PC-9 (cell line): Measurements from ENCODE around the gene RGS6. TPM values are rescaled to one million over a fixed set of nuclear protein-coding genes. Genes with fewer than 3 reads are reported as not detected.

ENCODE experiments used
- BruUV-seq: library from RNA; stranded (reverse); fragments of 400-500 nt; replicated peaks from 2 replicates; lab custom pipeline; 2021; lab: Mats Ljungman, UMichigan
- CTCF ChIA-PET: fragments of 300-600 bp; sonication (Branson Sonifier 250); formaldehyde crosslinking; loops from one replicate; lab custom pipeline; 2022; ENCODE audit warnings: antibody characterized with exemption; lab: Charles Lee
- POLR2A ChIA-PET: fragments of 300-600 bp; sonication (Branson Sonifier 250); formaldehyde crosslinking; loops from one replicate; lab custom pipeline; 2022; ENCODE audit warnings: antibody characterized with exemption; ENCODE audit not compliant: unreplicated experiment; lab: Charles Lee
- DNase-seq, 2 experiments: peaks; one replicate each; pipeline versions ENCODE4 v3.0.0 to v3.0.0-alpha.2; 2015 to 2022; ENCODE audit warnings: mixed read lengths in 1 of 2
- H2AFZ ChIP-seq: fragments of 200-600 bp; sonication (generic); 2 replicates; pipeline ENCODE4 v1.8.1; 2017; ENCODE audit warnings: antibody characterized with exemption
- H3F3A ChIP-seq: fragments of 200-600 bp; sonication (generic); 2 replicates; pipeline ENCODE4 v1.8.1; 2017; ENCODE audit warnings: antibody characterized with exemption, mild to moderate bottlenecking, low read depth; ENCODE audit not compliant: insufficient read depth
- H3K27ac ChIP-seq: fragments of 200-600 bp; sonication (generic); 2 replicates; pipeline ENCODE4 v1.6.1; 2016; ENCODE audit warnings: mixed run types
- H3K27me3 ChIP-seq: fragments of 200-600 bp; sonication (generic); 2 replicates; pipeline ENCODE4 v1.6.1; 2016; ENCODE audit warnings: low read depth, mixed run types; ENCODE audit not compliant: insufficient read depth
- H3K36me3 ChIP-seq: fragments of 200-600 bp; sonication (generic); 2 replicates; pipeline ENCODE4 v1.6.1; 2016; ENCODE audit warnings: low read depth, mixed run types
- H3K4me1 ChIP-seq: fragments of 200-600 bp; sonication (generic); replicated peaks from 2 replicates; pipeline ENCODE4 v1.6.1; 2016; ENCODE audit warnings: mixed run types; ENCODE audit not compliant: insufficient read depth
- H3K4me2 ChIP-seq: fragments of 200-600 bp; sonication (generic); 2 replicates; pipeline ENCODE4 v1.6.1; 2017; ENCODE audit warnings: mixed run types
- H3K4me3 ChIP-seq: fragments of 200-600 bp; sonication (generic); 2 replicates; pipeline ENCODE4 v1.6.1; 2016; ENCODE audit warnings: mixed run types
- H3K79me2 ChIP-seq: fragments of 200-600 bp; sonication (generic); 2 replicates; pipeline ENCODE4 v1.6.1; 2017; ENCODE audit warnings: low read depth, mixed run types
- H3K9me2 ChIP-seq: fragments of 200-600 bp; sonication (generic); 2 replicates; pipeline ENCODE4 v1.8.1; 2017; ENCODE audit warnings: mild to moderate bottlenecking; ENCODE audit not compliant: insufficient read depth
- H3K9me3 ChIP-seq: fragments of 200-600 bp; sonication (generic); 2 replicates; pipeline ENCODE4 v1.8.1; 2016; ENCODE audit warnings: low read depth; ENCODE audit not compliant: insufficient read depth
- H4K20me1 ChIP-seq: fragments of 200-600 bp; sonication (generic); 2 replicates; pipeline ENCODE4 v1.8.1; 2017; ENCODE audit not compliant: insufficient read depth
- CTCF ChIP-seq: fragments of 200-600 bp; sonication (generic); conservative IDR thresholded peaks from 2 replicates; pipeline ENCODE4 v1.6.1; 2017; ENCODE audit warnings: mixed run types, antibody characterized with exemption, mild to moderate bottlenecking, moderate library complexity
- EZH2 ChIP-seq: fragments of 200-600 bp; sonication (generic); IDR thresholded peaks from 2 replicates; pipeline ENCODE4 v1.8.0; 2017; ENCODE audit warnings: antibody characterized with exemption, low read depth
- intact Hi-C: fragments of 100-400 bp; cut with micrococcal nuclease; formaldehyde crosslinking; loops from one replicate; pipeline ENCODE4 v1.10.0; 2022; ENCODE audit not compliant: unreplicated experiment
- total RNA-seq: library from RNA; stranded (reverse); gene quantifications from 2 replicates; pipeline ENCODE4 v1.2.3, GENCODE V29; 2021

Gene RGS6
- total RNA-seq, 1 experiment from 2014 or later: not detected

GRCh38 chr14:72597252-72598233 is 665.3 kb downstream of the RGS6 start:
- POLR2A ChIA-PET: no interaction called here

GRCh38 chr14:72598306-72598705 is 666.1 kb downstream of the RGS6 start:
- Histone ChIP-seq H3K4me3 (no peak overlapping the region), H3K4me1 (no peaks in the 10 kb centered on the region), H3K79me2 (no peaks in the 10 kb centered on the region), H3K9me2 (no peaks in the 10 kb centered on the region), H3K36me3 (no peaks in the 10 kb centered on the region), H2AFZ (no peak overlapping the region), H3K9me3 (no peaks in the 10 kb centered on the region), H4K20me1 (no peaks in the 10 kb centered on the region), H3K27ac (no peak overlapping the region), H3F3A (no peaks in the 10 kb centered on the region), H3K27me3 (peaks cover 93% of the 10 kb centered on the region), H3K4me2 (no peak overlapping the region)
- intact Hi-C loops: no loop called here
- CTCF ChIA-PET: no interaction called here
- DNase-seq: no peak
- TF ChIP-seq CTCF (no peak), EZH2 (no peak)
- POLR2A ChIA-PET: no interaction called here
- no TSS peak for BruUV-seq

More at GRCh38 chr14:72597252-72598233, 665.3 kb downstream of the RGS6 start:
- Histone ChIP-seq H3K4me3 (no peak overlapping the region), H3K4me1 (no peaks in the 10 kb centered on the region), H3K79me2 (no peaks in the 10 kb centered on the region), H3K36me3 (no peaks in the 10 kb centered on the region), H3F3A (no peaks in the 10 kb centered on the region), H3K9me3 (no peaks in the 10 kb centered on the region), H3K27ac (no peak overlapping the region), H3K4me2 (no peak overlapping the region), H4K20me1 (no peaks in the 10 kb centered on the region), H3K27me3 (peaks cover 88% of the 10 kb centered on the region), H3K9me2 (no peaks in the 10 kb centered on the region), H2AFZ (no peak overlapping the region)
- CTCF ChIA-PET: no interaction called here
- no TSS peak for BruUV-seq
- DNase-seq: no peak
- intact Hi-C loops: no loop called here
- no peak for TF ChIP-seq EZH2
- no peak for TF ChIP-seq CTCF

DNA sequence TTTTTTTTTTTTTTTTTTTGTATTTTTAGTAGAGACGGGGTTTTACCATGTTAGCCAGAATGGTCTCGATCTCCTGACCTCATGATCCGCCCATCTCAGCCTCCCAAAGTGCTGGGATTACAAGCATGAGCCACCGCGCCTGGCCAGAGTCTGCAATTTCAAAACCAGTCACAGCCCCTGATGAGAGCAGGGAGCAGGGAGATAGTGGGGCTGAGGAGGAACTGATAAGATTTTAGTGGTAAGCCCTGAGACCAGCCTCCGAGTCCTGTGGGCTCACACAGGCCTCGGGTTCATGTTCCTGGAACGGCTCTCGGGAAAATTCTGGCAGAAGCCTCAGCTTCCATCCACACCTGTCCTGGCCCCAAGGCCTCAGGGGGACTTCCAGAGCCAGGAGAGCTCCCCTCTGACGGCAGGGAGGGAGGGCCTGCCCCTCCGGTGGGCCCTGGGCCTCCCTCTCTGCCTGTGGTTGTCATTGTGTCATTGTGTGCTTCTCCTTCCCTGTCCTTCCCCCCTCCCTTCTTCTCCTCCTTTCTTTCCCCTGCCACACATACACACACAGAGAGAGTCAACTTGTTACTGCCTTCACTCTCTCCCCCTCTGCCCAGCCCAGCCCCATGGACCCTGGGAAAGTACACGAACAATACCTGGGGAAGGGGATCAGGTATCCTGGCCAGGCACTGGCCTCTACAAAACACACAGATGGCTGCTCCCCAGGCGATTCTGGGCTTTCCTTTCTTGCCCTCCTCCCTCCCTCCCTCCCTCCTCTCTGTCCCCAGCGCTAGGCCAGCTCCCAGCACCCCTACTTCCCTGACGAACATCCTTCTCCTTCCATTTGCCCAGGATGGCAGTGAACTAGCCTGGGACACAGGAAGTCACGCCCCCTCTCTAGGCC is 667.6 kb downstream of the RGS6 start:
- no peak overlapping the region for H3K27ac ChIP-seq
- H3K4me2 ChIP-seq: no peak overlapping the region
- H2AFZ ChIP-seq: no peak overlapping the region
- CTCF ChIA-PET: no interaction called here
- POLR2A ChIA-PET: no interaction called here
- no peaks in the 10 kb centered on the region for H3K9me2 ChIP-seq
- no peak for DNase-seq
- H3F3A ChIP-seq: no peaks in the 10 kb centered on the region
- H3K79me2 ChIP-seq: no peaks in the 10 kb centered on the region
- no peak overlapping the region for H3K4me3 ChIP-seq
- H4K20me1 ChIP-seq: no peaks in the 10 kb centered on the region
- no peaks in the 10 kb centered on the region for H3K9me3 ChIP-seq
- H3K36me3 ChIP-seq: no peaks in the 10 kb centered on the region
- BruUV-seq: no TSS peak
- no peaks in the 10 kb centered on the region for H3K4me1 ChIP-seq
- no peak for TF ChIP-seq EZH2
- no peak for TF ChIP-seq CTCF
- H3K27me3 ChIP-seq: peaks cover 97% of the 10 kb centered on the region
- intact Hi-C loops: no loop called here
